ENCODE measurements around the gene PTPN13.

PTPN13 gene

DNA sequence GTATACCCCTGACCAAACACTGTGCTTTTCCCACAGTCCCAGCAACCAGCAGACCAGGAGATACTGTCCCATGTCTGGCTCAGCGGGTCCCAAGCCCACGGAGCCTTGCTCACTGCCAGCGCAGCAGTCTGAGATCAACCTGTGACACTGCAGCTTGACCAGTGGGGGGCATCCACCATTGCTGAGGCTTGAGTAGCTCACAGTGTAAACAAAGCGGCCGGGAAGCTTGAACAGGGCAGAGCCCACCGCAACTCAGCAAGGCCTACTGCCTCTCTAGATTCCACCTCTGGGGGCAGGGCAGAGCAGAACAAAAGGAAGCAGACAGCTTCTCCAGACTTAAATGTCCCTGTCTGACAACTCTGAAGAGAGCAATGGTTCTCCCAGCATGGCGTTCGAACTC, 197.0 kb downstream of the PTPN13 start:
- Histone ChIP-seq H3K36me3 (replicated peaks in 1 of 2; ENCODE audit: control insufficient read depth in 2 of 2, insufficient read depth in 2 of 2, low read length in 2 of 2) (peaks cover 30 to 75% of the 10 kb centered on the region in 2 donors), H2BK12ac (ENCODE audit: low read length) (no peak overlapping the region), H3K23ac (ENCODE audit: low read depth, low read length, poor library complexity) (no peak overlapping the region), H3K27me3 (ENCODE audit: control insufficient read depth in 3 of 3, insufficient read depth in 3 of 3, low read depth in 1 of 3, low read length in 3 of 3) (no peaks in the 10 kb centered on the region), H3K14ac (ENCODE audit: low read length) (no peak overlapping the region), H4K8ac (ENCODE audit: low read depth, low read length) (no peak overlapping the region), H3K4ac (ENCODE audit: low read length) (no peak overlapping the region), H3K4me3 (ENCODE audit: low read length in 2 of 2) (no peak overlapping the region), H2AFZ (ENCODE audit: low read length) (no peak overlapping the region), H3K79me1 (ENCODE audit: low read depth, low read length) (peaks cover 3% of the 10 kb centered on the region), H2BK120ac (ENCODE audit: low read depth, low read length) (no peak overlapping the region), H3K9ac (ENCODE audit: low read depth, low read length, poor library complexity) (no peak overlapping the region), H2BK5ac (ENCODE audit: low read length) (no peak overlapping the region), H3K9me3 (replicated peaks in 1 of 2; ENCODE audit: control insufficient read depth in 2 of 2, insufficient read depth in 1 of 2, low read depth in 1 of 2, low read length in 2 of 2) (peaks cover 10 to 33% of the 10 kb centered on the region in 2 donors), H3K4me1 (ENCODE audit: control insufficient read depth in 2 of 2, insufficient read depth in 1 of 2, low read depth in 1 of 2, low read length in 2 of 2) (no peaks in the 10 kb centered on the region), H4K91ac (ENCODE audit: low read depth, low read length, poor library complexity) (no peak overlapping the region), H3K18ac (ENCODE audit: low read length) (no peak overlapping the region), H2BK15ac (ENCODE audit: low read length) (no peak overlapping the region), H3K4me2 (ENCODE audit: insufficient read depth, low read length, poor library complexity, severe bottlenecking) (no peak overlapping the region), H3K27ac (replicated peaks; ENCODE audit: low read length) (no peak overlapping the region), H2AK5ac (ENCODE audit: low read depth, low read length) (no peak overlapping the region)
- no CpG with 5 or more reads among the region's 8 CpGs for WGBS, 2 donors (ENCODE audit: extremely low coverage in 2 of 2, insufficient read length in 2 of 2, insufficient replicate concordance in 1 of 2)
- no peak for DNase-seq (ENCODE audit: low spot score)

DNA sequence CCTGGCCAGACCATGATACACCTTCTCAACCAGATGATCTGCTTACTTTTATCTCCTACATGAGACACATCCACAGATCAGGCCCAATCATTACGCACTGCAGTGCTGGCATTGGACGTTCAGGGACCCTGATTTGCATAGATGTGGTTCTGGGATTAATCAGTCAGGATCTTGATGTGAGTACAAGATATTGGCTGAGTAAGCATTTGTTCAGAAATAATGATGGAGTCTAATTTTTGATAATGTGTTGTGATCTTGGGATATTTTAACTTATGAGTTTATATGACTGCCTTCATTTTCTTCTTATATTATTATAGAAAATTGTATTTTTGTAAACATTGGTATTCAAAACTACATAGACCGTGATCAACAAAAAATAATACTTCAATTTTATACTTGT, 215.7 kb downstream of the PTPN13 start:
- Histone ChIP-seq H3K23ac (ENCODE audit: low read depth, low read length, poor library complexity) (no peak overlapping the region), H3K9me3 (replicated peaks in 1 of 2; ENCODE audit: control insufficient read depth in 2 of 2, insufficient read depth in 1 of 2, low read depth in 1 of 2, low read length in 2 of 2) (peaks cover 0 to 16% of the 10 kb centered on the region in 2 donors), H4K8ac (ENCODE audit: low read depth, low read length) (no peak overlapping the region), H3K4me3 (ENCODE audit: low read length in 2 of 2) (no peak overlapping the region), H2AFZ (ENCODE audit: low read length) (no peak overlapping the region), H2BK5ac (ENCODE audit: low read length) (no peak overlapping the region), H3K27ac (replicated peaks; ENCODE audit: low read length) (no peak overlapping the region), H3K14ac (ENCODE audit: low read length) (no peak overlapping the region), H3K27me3 (ENCODE audit: control insufficient read depth in 3 of 3, insufficient read depth in 3 of 3, low read depth in 1 of 3, low read length in 3 of 3) (no peaks in the 10 kb centered on the region), H4K91ac (ENCODE audit: low read depth, low read length, poor library complexity) (no peak overlapping the region), H3K4ac (ENCODE audit: low read length) (no peak overlapping the region), H2BK12ac (ENCODE audit: low read length) (no peak overlapping the region), H3K9ac (ENCODE audit: low read depth, low read length, poor library complexity) (no peak overlapping the region), H2AK5ac (ENCODE audit: low read depth, low read length) (no peak overlapping the region), H3K36me3 (replicated peaks in 1 of 2; ENCODE audit: control insufficient read depth in 2 of 2, insufficient read depth in 2 of 2, low read length in 2 of 2) (peaks cover 24 to 95% of the 10 kb centered on the region in 2 donors), H3K79me1 (ENCODE audit: low read depth, low read length) (no peaks in the 10 kb centered on the region), H3K18ac (ENCODE audit: low read length) (no peak overlapping the region), H3K4me2 (ENCODE audit: insufficient read depth, low read length, poor library complexity, severe bottlenecking) (no peak overlapping the region), H2BK15ac (ENCODE audit: low read length) (no peak overlapping the region), H2BK120ac (ENCODE audit: low read depth, low read length) (no peak overlapping the region), H3K4me1 (ENCODE audit: control insufficient read depth in 2 of 2, insufficient read depth in 1 of 2, low read depth in 1 of 2, low read length in 2 of 2) (peaks cover 0 to 7% of the 10 kb centered on the region in 2 donors)
- WGBS, 2 donors (ENCODE audit: extremely low coverage in 2 of 2, insufficient read length in 2 of 2, insufficient replicate concordance in 1 of 2): no CpG with 5 or more reads among the region's 3 CpGs
- no peak for DNase-seq (ENCODE audit: low spot score)

DNA sequence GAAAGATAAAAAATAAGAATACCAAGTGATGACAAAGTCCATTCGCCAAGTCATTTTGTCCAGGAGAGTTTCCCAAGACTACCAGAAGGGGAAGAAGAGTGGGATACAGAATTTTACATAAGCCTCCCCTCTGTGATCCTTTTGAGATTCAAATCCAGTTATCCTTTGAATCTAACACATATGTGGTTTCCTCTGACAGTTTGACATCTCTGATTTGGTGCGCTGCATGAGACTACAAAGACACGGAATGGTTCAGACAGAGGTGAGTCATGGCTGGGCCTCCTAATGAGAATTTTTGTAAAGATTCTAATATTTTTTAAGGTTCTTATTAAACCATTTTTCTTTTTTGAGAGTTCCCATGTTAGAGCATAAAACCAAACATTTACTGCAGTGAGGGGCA, 216.7 kb downstream of the PTPN13 start:
- Histone ChIP-seq H3K36me3 (replicated peaks in 1 of 2; ENCODE audit: control insufficient read depth in 2 of 2, insufficient read depth in 2 of 2, low read length in 2 of 2) (peaks cover 31 to 95% of the 10 kb centered on the region in 2 donors), H3K4me1 (ENCODE audit: control insufficient read depth in 2 of 2, insufficient read depth in 1 of 2, low read depth in 1 of 2, low read length in 2 of 2) (peaks cover 0 to 7% of the 10 kb centered on the region in 2 donors), H3K9ac (ENCODE audit: low read depth, low read length, poor library complexity) (no peak overlapping the region), H3K4me2 (ENCODE audit: insufficient read depth, low read length, poor library complexity, severe bottlenecking) (no peak overlapping the region), H3K79me1 (ENCODE audit: low read depth, low read length) (no peaks in the 10 kb centered on the region), H3K27me3 (ENCODE audit: control insufficient read depth in 3 of 3, insufficient read depth in 3 of 3, low read depth in 1 of 3, low read length in 3 of 3) (no peaks in the 10 kb centered on the region), H2BK12ac (ENCODE audit: low read length) (no peak overlapping the region), H4K91ac (ENCODE audit: low read depth, low read length, poor library complexity) (no peak overlapping the region), H4K8ac (ENCODE audit: low read depth, low read length) (no peak overlapping the region), H3K4me3 (ENCODE audit: low read length in 2 of 2) (no peak overlapping the region), H2AFZ (ENCODE audit: low read length) (no peak overlapping the region), H2BK120ac (ENCODE audit: low read depth, low read length) (no peak overlapping the region), H3K4ac (ENCODE audit: low read length) (no peak overlapping the region), H3K27ac (replicated peaks; ENCODE audit: low read length) (no peak overlapping the region), H3K9me3 (replicated peaks in 1 of 2; ENCODE audit: control insufficient read depth in 2 of 2, insufficient read depth in 1 of 2, low read depth in 1 of 2, low read length in 2 of 2) (peaks cover 4 to 26% of the 10 kb centered on the region in 2 donors), H2AK5ac (ENCODE audit: low read depth, low read length) (no peak overlapping the region), H2BK5ac (ENCODE audit: low read length) (no peak overlapping the region), H2BK15ac (ENCODE audit: low read length) (no peak overlapping the region), H3K23ac (ENCODE audit: low read depth, low read length, poor library complexity) (no peak overlapping the region), H3K14ac (ENCODE audit: low read length) (no peak overlapping the region), H3K18ac (ENCODE audit: low read length) (no peak overlapping the region)
- WGBS, 2 donors (ENCODE audit: extremely low coverage in 2 of 2, insufficient read length in 2 of 2, insufficient replicate concordance in 1 of 2): no CpG with 5 or more reads among the region's 3 CpGs
- no peak for DNase-seq (ENCODE audit: low spot score)

DNA sequence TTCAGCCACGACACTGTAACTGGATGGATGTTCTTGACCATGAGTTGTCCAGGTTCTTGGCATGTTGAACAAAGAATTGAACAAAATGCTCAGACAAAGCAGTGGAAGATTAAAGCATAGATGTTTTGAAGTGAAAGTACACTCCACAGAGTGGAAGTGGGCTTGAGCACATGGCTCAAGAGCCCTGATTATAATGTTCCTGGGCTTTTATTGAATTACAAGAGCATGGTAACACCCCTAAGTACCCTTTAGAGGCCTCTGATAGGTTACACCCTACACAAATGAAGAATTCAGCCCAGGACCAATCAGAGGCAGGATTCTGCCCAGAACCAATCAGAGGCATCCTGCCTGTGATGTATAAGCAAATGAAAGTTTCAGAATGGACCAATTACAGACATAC, 221.5 kb downstream of the PTPN13 start:
- H4K8ac ChIP-seq (ENCODE audit: low read depth, low read length): no peak overlapping the region
- H2AFZ ChIP-seq (ENCODE audit: low read length): no peak overlapping the region
- peaks cover 0 to 6% of the 10 kb centered on the region in 2 donors for H3K4me1 ChIP-seq (ENCODE audit: control insufficient read depth in 2 of 2, insufficient read depth in 1 of 2, low read depth in 1 of 2, low read length in 2 of 2)
- H2BK12ac ChIP-seq (ENCODE audit: low read length): no peak overlapping the region
- peaks cover 22 to 70% of the 10 kb centered on the region in 2 donors for H3K36me3 ChIP-seq (replicated peaks in 1 of 2; ENCODE audit: control insufficient read depth in 2 of 2, insufficient read depth in 2 of 2, low read length in 2 of 2)
- no peak for DNase-seq (ENCODE audit: low spot score)
- H3K27me3 ChIP-seq (ENCODE audit: control insufficient read depth in 3 of 3, insufficient read depth in 3 of 3, low read depth in 1 of 3, low read length in 3 of 3): no peaks in the 10 kb centered on the region
- no peak overlapping the region for H4K91ac ChIP-seq (ENCODE audit: low read depth, low read length, poor library complexity)
- no peak overlapping the region for H3K18ac ChIP-seq (ENCODE audit: low read length)
- H2AK5ac ChIP-seq (ENCODE audit: low read depth, low read length): no peak overlapping the region
- no peak overlapping the region for H3K23ac ChIP-seq (ENCODE audit: low read depth, low read length, poor library complexity)
- no peaks in the 10 kb centered on the region for H3K79me1 ChIP-seq (ENCODE audit: low read depth, low read length)
- H3K4ac ChIP-seq (ENCODE audit: low read length): no peak overlapping the region
- no peak overlapping the region for H3K14ac ChIP-seq (ENCODE audit: low read length)
- no peak overlapping the region for H2BK15ac ChIP-seq (ENCODE audit: low read length)
- H3K9me3 ChIP-seq (replicated peaks in 1 of 2; ENCODE audit: control insufficient read depth in 2 of 2, insufficient read depth in 1 of 2, low read depth in 1 of 2, low read length in 2 of 2): peaks cover 4 to 29% of the 10 kb centered on the region in 2 donors
- no CpG with 5 or more reads among the region's 1 CpG for WGBS, 2 donors (ENCODE audit: extremely low coverage in 2 of 2, insufficient read length in 2 of 2, insufficient replicate concordance in 1 of 2)
- H3K9ac ChIP-seq (ENCODE audit: low read depth, low read length, poor library complexity): no peak overlapping the region
- H3K4me2 ChIP-seq (ENCODE audit: insufficient read depth, low read length, poor library complexity, severe bottlenecking): no peak overlapping the region
- H3K4me3 ChIP-seq (ENCODE audit: low read length in 2 of 2): no peak overlapping the region
- no peak overlapping the region for H2BK5ac ChIP-seq (ENCODE audit: low read length)
- H2BK120ac ChIP-seq (ENCODE audit: low read depth, low read length): no peak overlapping the region
- no peak overlapping the region for H3K27ac ChIP-seq (replicated peaks; ENCODE audit: low read length)

Data from neuronal stem cell (in vitro differentiated cells).